Cardiac muscle cell (in vitro differentiated cells and primary cell): Measurements from ENCODE around the gene CHMP5. TPM values are rescaled to one million over a fixed set of nuclear protein-coding genes. Genes with fewer than 3 reads are reported as not detected.

Source experiments
- DNase-seq, 2 donors: peaks; one replicate each; pipeline versions ENCODE4 v3.0.0 to v3.0.0-alpha.2; 2010 to 2017; ENCODE audit warnings: low read depth in 1 of 2, low spot score in 1 of 2
- H3K27ac ChIP-seq: fragments of 200-600 bp; sonication (generic); 2 replicates; pipeline ENCODE4 v1.5.1; 2016
- H3K27me3 ChIP-seq: fragments of 200-600 bp; sonication (generic); 2 replicates; pipeline ENCODE4 v1.6.0; 2016; ENCODE audit warnings: control low read depth
- H3K36me3 ChIP-seq: fragments of 200-600 bp; sonication (generic); 2 replicates; pipeline ENCODE4 v1.5.1; 2016; ENCODE audit warnings: control low read depth
- H3K4me1 ChIP-seq: fragments of 200-600 bp; sonication (generic); 2 replicates; pipeline ENCODE4 v1.8.1; 2017; ENCODE audit warnings: low read depth, mild to moderate bottlenecking, mixed run types
- H3K4me3 ChIP-seq: fragments of 200-600 bp; sonication (generic); 2 replicates; pipeline ENCODE4 v1.5.1; 2016; ENCODE audit warnings: mild to moderate bottlenecking
- H3K9me3 ChIP-seq: fragments of 200-600 bp; sonication (generic); 2 replicates; pipeline ENCODE4 v1.5.1; 2017; ENCODE audit warnings: low read depth, mild to moderate bottlenecking, control low read depth
- CTCF ChIP-seq: IDR thresholded peaks from 2 replicates; pipeline ENCODE4 v1.5.1; 2012; ENCODE audit warnings: low read depth, mild to moderate bottlenecking, low read length
- polyA plus RNA-seq: library from polyadenylated mRNA; unstranded; fragments of >200 nt; fragmentation: Nextera tagmentation; extraction: Ambion mirVana; gene quantifications from 2 replicates; pipeline ENCODE4 v1.2.1, GENCODE V29; 2016
- total RNA-seq: library from RNA; depleted of rRNA; stranded (reverse); fragments of >200 nt; gene quantifications from 2 replicates; pipeline ENCODE4 v1.2.3, GENCODE V29; 2016

CHMP5 gene
- total and polyA plus RNA-seq, 2 experiments from 2014 or later = 75.5 to 99.5 TPM

GRCh38 chr9:33257276-33257675, 7.6 kb upstream of the CHMP5 start:
- Histone ChIP-seq H3K9me3 (no peaks in the 10 kb centered on the region), H3K4me1 (no peaks in the 10 kb centered on the region), H3K27ac (no peak overlapping the region), H3K36me3 (peaks cover 85% of the 10 kb centered on the region), H3K27me3 (no peaks in the 10 kb centered on the region), H3K4me3 (no peak overlapping the region)
- no peak for TF ChIP-seq CTCF
- DNase-seq = no peak

DNA sequence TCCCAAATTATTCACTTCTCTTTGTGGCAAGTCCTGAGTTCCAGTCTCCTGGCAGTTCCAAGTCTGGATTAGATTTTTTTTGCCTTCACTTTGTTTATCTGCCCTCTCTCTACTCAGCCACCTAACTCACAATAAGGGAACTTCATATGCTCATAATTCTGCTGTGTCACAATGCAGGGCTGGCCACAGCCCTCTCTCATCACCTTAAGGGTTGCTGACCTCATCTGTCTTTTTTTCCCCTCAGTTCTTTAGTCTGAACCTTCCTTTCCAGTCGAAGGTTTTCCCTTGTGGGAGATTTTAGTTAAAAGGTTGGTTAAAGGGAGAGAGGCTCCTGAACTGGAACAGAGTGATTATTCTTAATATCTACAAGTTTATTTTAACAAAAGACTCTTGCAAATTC, 4.5 kb upstream of the CHMP5 start:
- H3K36me3 ChIP-seq = peaks cover 65% of the 10 kb centered on the region
- H3K27me3 ChIP-seq = no peaks in the 10 kb centered on the region
- H3K4me3 ChIP-seq = no peak overlapping the region
- H3K4me1 ChIP-seq = no peaks in the 10 kb centered on the region
- TF ChIP-seq CTCF = no peak
- H3K9me3 ChIP-seq = no peaks in the 10 kb centered on the region
- no peak overlapping the region for H3K27ac ChIP-seq
- no peak for DNase-seq

DNA sequence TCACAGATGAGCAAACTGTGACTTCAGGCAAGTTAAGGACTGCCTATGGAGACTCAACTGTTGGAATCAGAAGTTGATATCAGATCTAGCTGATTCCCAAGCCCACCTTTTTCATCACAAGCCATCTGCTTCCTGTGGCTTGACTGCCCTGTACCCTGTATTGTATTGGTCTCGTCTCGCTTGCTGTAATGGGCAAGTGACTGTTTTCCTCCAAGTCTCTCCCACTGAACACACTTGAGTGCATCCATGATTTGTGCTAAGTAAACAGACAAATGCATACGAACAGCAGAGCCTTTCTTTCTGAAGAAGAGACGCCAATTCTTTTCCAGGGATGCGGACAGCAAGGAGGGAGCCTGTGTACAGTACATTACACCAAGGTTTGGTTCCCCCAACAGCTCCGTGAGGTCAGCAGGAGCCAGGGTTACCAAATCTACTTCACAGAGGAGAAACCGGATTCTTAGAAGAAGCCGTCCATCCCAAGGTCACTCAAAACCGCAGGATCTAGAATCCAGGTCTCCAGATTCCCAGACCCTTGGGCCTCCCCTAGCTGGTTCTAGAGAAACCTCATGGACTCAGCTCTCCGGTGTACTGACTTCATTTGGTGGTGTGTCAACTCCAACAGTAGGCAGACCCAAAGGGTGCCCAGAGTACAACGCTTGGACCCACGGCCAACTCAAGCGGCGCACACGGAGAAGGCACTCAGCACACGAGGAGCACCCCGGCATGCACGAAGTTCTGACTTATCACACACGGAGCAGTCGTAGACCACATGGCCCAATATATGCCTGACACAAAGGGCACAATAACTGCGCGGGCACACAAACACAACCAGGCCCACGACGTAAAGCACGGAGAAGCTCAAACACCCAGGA, 1.5 kb upstream of the CHMP5 start:
- Histone ChIP-seq H3K36me3 (peaks cover 49% of the 10 kb centered on the region), H3K4me3 (peak overlapping the region; percentile 89), H3K27ac (no peak overlapping the region), H3K9me3 (no peaks in the 10 kb centered on the region), H3K27me3 (no peaks in the 10 kb centered on the region), H3K4me1 (no peaks in the 10 kb centered on the region)
- no peak for TF ChIP-seq CTCF
- DNase-seq = peak; percentile 24 to 27

DNA sequence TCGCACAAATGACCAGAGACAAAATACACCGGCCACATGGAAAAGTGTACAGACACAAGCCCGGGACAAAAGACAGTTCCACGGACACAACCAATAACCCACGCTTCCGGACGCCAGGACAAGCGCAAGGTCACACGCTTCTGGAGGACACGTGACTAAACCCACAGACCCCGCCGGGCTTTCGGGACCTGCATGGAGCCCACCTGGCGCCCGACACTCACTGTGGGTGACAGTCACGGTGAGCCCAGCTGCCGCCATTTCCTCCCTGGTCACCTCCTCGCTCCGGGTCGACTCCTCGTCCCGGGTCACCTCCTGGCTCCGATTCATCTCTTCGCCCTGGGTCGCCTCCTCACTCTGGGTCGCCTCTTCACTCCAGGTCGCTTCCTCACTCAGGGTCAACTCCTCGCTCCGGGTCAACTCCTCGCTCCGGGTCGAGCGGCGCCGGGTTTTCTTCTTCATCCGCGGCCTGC, 811 bp upstream of the CHMP5 start:
- peak overlapping the region; percentile 89 for H3K4me3 ChIP-seq
- DNase-seq = peak in 1 of 2 donors; percentile 42
- H3K27me3 ChIP-seq = no peaks in the 10 kb centered on the region
- H3K4me1 ChIP-seq = no peaks in the 10 kb centered on the region
- H3K36me3 ChIP-seq = peaks cover 49% of the 10 kb centered on the region
- TF ChIP-seq CTCF = no peak
- H3K27ac ChIP-seq = peak overlapping the region; percentile 57
- no peaks in the 10 kb centered on the region for H3K9me3 ChIP-seq

- peak in 1 of 2 donors; percentile 2 for DNase-seq
- Histone ChIP-seq H3K4me1 (no peaks in the 10 kb centered on the region), H3K27ac (peak overlapping the region; percentile 74), H3K9me3 (no peaks in the 10 kb centered on the region), H3K27me3 (no peaks in the 10 kb centered on the region), H3K36me3 (peaks cover 49% of the 10 kb centered on the region), H3K4me3 (peak overlapping the region; percentile 64)
- no peak for TF ChIP-seq CTCF
Observed at GRCh38 chr9:33265211-33265865, 489 bp downstream of the CHMP5 start.
